ENCODE measurements around the gene RREB1. TPM values are rescaled to one million over a fixed set of nuclear protein-coding genes. Genes with fewer than 3 reads are reported as not detected.

The RREB1 gene
- total RNA-seq, 4 donors from 2014 or later: 17.7 to 36.6 (median 28.8) TPM

DNA sequence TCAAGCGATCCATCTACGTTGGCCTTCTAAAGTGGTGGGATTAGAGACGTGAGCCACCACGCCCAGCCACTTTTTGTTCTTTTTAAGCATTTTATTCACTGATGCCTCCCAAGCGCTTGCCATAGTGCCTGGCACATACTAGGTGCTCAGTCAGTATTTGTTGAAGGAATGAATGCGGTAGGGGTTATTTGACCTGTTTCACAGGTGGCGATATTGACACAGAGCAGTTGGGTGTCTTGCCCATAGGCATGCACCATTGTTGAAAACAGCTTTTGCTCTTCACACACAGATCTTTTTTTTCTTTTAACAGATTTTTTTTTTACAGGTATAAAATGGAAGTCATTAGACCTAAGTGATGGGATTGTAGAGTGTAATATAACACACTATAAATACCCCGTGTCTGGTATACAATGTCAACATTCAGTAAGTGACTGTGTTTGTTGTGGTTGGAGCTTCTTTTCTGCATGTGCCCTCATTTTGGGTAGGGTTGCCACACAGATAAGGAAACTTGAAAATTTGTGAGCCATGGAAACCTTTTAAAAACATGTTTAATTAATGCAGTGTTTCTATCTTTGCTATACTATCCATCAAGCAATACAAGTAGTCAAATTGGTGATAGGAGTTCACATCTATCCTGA is 24.8 kb downstream of the RREB1 start:
- no peak overlapping the region for H3K4me3 ChIP-seq
- no peak overlapping the region for H3K27ac ChIP-seq (replicated peaks in 1 of 4)
- DNase-seq (ENCODE audit: extremely low spot score): no peak
- WGBS: 91% methylated on average over 8 of the region's 8 CpGs
- no peaks in the 10 kb centered on the region for H3K36me3 ChIP-seq
- H3K27me3 ChIP-seq: no peaks in the 10 kb centered on the region
- no peaks in the 10 kb centered on the region for H3K9me3 ChIP-seq
- H3K4me1 ChIP-seq: peaks cover 27 to 55% (median 41%) of the 10 kb centered on the region in 4 donors
- intact Hi-C loops (cut with DNase I): no loop called here
- TF ChIP-seq EP300 (IDR thresholded peaks at IDR 0.05) (no peak), POLR2AphosphoS5 (IDR thresholded peaks at IDR 0.05) (no peak), POLR2A (IDR thresholded peaks at IDR 0.05; ENCODE audit: low read depth) (no peak)
- TF ChIP-seq, protein P1, sequence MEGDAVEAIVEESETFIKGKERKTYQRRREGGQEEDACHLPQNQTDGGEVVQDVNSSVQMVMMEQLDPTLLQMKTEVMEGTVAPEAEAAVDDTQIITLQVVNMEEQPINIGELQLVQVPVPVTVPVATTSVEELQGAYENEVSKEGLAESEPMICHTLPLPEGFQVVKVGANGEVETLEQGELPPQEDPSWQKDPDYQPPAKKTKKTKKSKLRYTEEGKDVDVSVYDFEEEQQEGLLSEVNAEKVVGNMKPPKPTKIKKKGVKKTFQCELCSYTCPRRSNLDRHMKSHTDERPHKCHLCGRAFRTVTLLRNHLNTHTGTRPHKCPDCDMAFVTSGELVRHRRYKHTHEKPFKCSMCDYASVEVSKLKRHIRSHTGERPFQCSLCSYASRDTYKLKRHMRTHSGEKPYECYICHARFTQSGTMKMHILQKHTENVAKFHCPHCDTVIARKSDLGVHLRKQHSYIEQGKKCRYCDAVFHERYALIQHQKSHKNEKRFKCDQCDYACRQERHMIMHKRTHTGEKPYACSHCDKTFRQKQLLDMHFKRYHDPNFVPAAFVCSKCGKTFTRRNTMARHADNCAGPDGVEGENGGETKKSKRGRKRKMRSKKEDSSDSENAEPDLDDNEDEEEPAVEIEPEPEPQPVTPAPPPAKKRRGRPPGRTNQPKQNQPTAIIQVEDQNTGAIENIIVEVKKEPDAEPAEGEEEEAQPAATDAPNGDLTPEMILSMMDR (IDR thresholded peaks at IDR 0.05): no peak

DNA sequence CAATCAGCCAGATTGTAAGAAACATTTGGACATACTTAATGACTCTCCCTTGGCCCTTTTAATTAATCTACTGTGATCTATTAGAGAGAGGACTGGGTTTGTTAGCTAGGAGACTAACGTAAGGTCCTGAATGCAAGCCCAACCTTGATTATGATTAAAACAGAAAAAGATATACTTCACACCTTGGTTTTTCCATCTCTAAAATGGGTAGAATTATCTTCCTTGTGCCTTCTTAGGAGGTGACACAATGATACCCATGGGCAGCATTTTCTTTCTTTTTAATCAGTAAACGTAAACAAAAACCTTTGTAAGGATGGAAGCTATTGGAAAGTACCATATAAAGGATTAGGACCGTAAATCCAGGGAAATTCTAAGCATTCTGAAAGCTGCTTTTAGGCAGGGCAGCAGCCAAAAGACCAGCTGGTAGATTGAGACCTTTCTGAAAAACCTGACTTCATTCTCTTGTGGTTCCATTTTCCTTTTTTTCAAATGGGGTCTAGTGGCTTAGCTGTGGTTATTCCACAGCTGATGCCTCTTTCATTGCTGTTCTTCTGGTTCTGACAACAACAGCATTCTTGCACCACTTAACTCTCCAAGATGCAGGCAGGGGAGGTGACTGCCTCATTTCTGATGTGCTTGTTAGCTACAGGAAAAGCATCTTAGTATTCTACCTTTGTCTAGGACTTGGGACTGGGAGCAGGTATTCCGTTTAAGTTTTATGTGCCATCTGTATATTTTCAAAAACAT is 27.4 kb downstream of the RREB1 start:
- WGBS: 90% methylated on average over 4 of the region's 4 CpGs
- H3K4me3 ChIP-seq: no peak overlapping the region
- H3K9me3 ChIP-seq: no peaks in the 10 kb centered on the region
- H3K27me3 ChIP-seq: no peaks in the 10 kb centered on the region
- H3K27ac ChIP-seq (replicated peaks in 1 of 4): no peak overlapping the region
- H3K36me3 ChIP-seq: no peaks in the 10 kb centered on the region
- no peak for DNase-seq (ENCODE audit: extremely low spot score)
- intact Hi-C loops (cut with DNase I): loop anchor here (5.0 kb wide), 1 partner anchor 37 kb away; no protein-coding TSS in a partner anchor
- TF ChIP-seq EP300 (IDR thresholded peaks at IDR 0.05) (no peak), POLR2A (IDR thresholded peaks at IDR 0.05; ENCODE audit: low read depth) (no peak), POLR2AphosphoS5 (IDR thresholded peaks at IDR 0.05) (no peak)
- TF ChIP-seq, protein P1 (IDR thresholded peaks at IDR 0.05): no peak
- H3K4me1 ChIP-seq: peaks cover 31 to 62% (median 50%) of the 10 kb centered on the region in 4 donors

DNA sequence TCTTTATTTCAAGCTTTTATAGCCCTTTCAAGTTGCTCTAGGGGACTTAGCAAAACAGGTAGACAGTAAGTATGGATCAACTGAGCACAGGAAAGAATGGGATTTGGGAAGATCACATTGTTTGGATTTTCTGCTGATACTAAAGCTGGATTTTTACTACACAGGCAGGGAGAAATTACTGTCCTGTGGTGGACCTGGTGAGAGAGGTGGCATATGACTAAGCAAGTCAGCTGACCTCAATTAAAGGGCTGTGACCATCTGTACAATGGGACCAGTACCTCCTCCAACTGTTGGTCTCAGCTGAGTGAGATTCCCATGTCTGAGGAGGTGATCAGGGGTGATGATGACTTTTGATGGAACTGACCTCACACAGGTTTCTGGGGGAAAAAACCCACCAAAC is 28.0 kb downstream of the RREB1 start:
- intact Hi-C loops (cut with DNase I): loop anchor here (5.0 kb wide), 1 partner anchor 37 kb away; no protein-coding TSS in a partner anchor
- H3K36me3 ChIP-seq: no peaks in the 10 kb centered on the region
- peaks cover 32 to 63% (median 50%) of the 10 kb centered on the region in 4 donors for H3K4me1 ChIP-seq
- no peaks in the 10 kb centered on the region for H3K27me3 ChIP-seq
- H3K27ac ChIP-seq (replicated peaks in 1 of 4): no peak overlapping the region
- no peak overlapping the region for H3K4me3 ChIP-seq
- TF ChIP-seq, protein P1 (IDR thresholded peaks at IDR 0.05): no peak
- TF ChIP-seq POLR2AphosphoS5 (IDR thresholded peaks at IDR 0.05) (no peak), POLR2A (IDR thresholded peaks at IDR 0.05; ENCODE audit: low read depth) (no peak), EP300 (IDR thresholded peaks at IDR 0.05) (no peak)
- no peaks in the 10 kb centered on the region for H3K9me3 ChIP-seq
- no peak for DNase-seq (ENCODE audit: extremely low spot score)

DNA sequence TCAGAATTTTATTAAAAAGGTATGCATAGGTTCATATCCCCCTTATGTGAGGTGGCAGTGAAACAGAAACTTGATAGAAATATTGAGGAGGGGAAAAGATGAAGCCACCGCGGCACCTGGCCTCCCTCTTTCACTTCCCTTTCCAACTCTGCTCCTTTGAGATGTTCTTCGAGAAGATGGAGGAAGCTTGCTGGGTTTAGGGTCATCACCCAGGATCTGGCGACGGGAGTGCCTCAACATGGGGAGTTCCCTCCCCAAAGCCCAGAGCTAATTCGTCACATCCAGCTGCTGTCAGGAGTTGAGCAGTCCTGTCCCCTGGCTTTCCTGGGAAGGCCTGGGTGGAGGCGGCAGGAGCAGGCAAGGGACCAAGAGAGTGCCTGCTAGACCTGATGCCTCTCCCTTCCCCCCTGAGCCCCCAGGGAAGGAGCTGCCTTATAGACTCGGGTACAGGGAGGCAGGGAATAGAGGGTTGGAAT is 29.1 kb downstream of the RREB1 start:
- intact Hi-C loops (cut with DNase I): loop anchor here (5.0 kb wide), 1 partner anchor 35 kb away; no protein-coding TSS in a partner anchor
- TF ChIP-seq, protein P1 (IDR thresholded peaks at IDR 0.05): no peak
- TF ChIP-seq EP300 (IDR thresholded peaks at IDR 0.05) (no peak), POLR2AphosphoS5 (IDR thresholded peaks at IDR 0.05) (no peak), POLR2A (IDR thresholded peaks at IDR 0.05; ENCODE audit: low read depth) (no peak)
- H3K4me1 ChIP-seq: peaks cover 38 to 67% (median 52%) of the 10 kb centered on the region in 4 donors

More for the DNA sequence above, 29.1 kb downstream of the RREB1 start:
- no peak for DNase-seq (ENCODE audit: extremely low spot score)
- Histone ChIP-seq H3K36me3 (no peaks in the 10 kb centered on the region), H3K27ac (replicated peaks in 1 of 4) (peak overlapping the region; percentile 78 to 97 (median 94)), H3K4me3 (peak overlapping the region in 1 of 4 donors; percentile 29), H3K9me3 (no peaks in the 10 kb centered on the region), H3K27me3 (no peaks in the 10 kb centered on the region)
- 75% methylated on average over 6 of the region's 8 CpGs for WGBS
